ENCODE results near the gene RBM19.

Gene RBM19

DNA sequence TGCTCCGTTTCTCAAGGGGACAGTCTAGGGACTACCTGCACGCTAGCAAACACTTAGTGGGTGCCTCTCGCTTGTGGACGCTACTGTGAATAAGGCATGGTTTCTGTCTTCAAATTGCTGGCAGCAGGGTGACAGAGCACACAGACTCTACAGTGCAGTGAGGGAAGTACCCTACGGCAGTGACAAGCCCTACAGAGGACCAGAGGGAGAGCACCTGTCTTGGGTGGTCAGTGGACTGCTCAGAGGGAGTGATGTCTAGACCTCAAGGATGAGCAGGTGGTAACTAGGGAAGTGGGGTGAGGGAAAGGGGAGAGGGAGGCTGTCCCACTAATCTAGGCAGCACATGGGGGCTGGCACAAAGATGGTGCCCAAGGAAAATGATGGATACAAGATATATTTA lies 160.5 kb downstream of the RBM19 start:
- Histone ChIP-seq H3K4me1 (ENCODE audit: control insufficient read depth, low read length) (no peaks in the 10 kb centered on the region), H3K9me3 (ENCODE audit: control insufficient read depth, insufficient read depth, low read length) (no peaks in the 10 kb centered on the region), H3K4me2 (ENCODE audit: low read length) (no peak overlapping the region), H3K27me3 (ENCODE audit: control insufficient read depth, low read length) (no peaks in the 10 kb centered on the region), H3K9me2 (replicated peaks; ENCODE audit: control insufficient read depth, low read length) (no peaks in the 10 kb centered on the region), H3K27ac (ENCODE audit: low read depth, low read length) (no peak overlapping the region), H3K4me3 (ENCODE audit: low read length) (no peak overlapping the region), H3F3A (ENCODE audit: control insufficient read depth, insufficient read depth) (no peaks in the 10 kb centered on the region), H3K36me3 (ENCODE audit: control insufficient read depth, low read length) (no peaks in the 10 kb centered on the region), H4K20me1 (ENCODE audit: control insufficient read depth, insufficient read depth, low read depth, low read length) (no peaks in the 10 kb centered on the region), H3K79me2 (ENCODE audit: control insufficient read depth, low read length) (no peaks in the 10 kb centered on the region)
- TF ChIP-seq EZH2phosphoT487 (IDR thresholded peaks at IDR 0.05; ENCODE audit: borderline replicate concordance, low read length) (no peak), CTCF (IDR thresholded peaks at IDR 0.05; ENCODE audit: low read depth, low read length, poor library complexity, severe bottlenecking) (no peak)

DNA sequence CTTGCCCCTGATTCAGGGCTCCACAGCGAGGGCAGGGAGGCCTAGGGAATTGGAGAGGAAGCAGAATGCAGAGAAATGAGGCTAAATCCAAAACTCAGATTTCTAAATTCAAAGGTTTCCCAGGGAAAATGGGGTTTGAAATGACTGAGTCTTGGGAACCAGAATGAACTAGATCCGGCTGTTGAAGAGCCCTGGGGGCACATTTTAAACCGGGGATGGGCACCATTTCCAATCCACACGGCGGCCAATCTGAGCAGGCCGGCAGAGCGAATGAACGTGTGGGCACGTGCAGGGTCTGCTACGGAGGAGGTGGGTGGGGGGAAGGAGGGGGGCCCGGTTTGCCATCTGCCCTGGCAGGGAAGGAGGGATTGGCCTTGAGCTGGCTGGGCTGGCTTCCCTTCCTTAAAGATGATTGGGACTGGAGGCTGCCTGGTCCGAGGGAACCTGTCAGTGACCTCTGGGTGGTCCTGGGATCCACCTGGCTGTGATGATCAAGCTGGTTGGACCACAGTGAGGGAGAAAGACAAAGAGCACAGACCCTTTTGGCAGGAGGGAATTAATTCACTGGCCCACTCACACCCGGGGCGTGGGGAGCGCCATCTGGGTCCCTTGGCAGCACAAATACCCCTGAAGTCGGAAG lies 161.0 kb downstream of the RBM19 start:
- H3K36me3 ChIP-seq (ENCODE audit: control insufficient read depth, low read length) = no peaks in the 10 kb centered on the region
- H4K20me1 ChIP-seq (ENCODE audit: control insufficient read depth, insufficient read depth, low read depth, low read length) = no peaks in the 10 kb centered on the region
- H3K4me2 ChIP-seq (ENCODE audit: low read length) = no peak overlapping the region
- no peak overlapping the region for H3K4me3 ChIP-seq (ENCODE audit: low read length)
- H3K27ac ChIP-seq (ENCODE audit: low read depth, low read length) = no peak overlapping the region
- H3F3A ChIP-seq (ENCODE audit: control insufficient read depth, insufficient read depth) = no peaks in the 10 kb centered on the region
- H3K4me1 ChIP-seq (ENCODE audit: control insufficient read depth, low read length) = no peaks in the 10 kb centered on the region
- H3K79me2 ChIP-seq (ENCODE audit: control insufficient read depth, low read length) = no peaks in the 10 kb centered on the region
- no peaks in the 10 kb centered on the region for H3K9me2 ChIP-seq (replicated peaks; ENCODE audit: control insufficient read depth, low read length)
- H3K27me3 ChIP-seq (ENCODE audit: control insufficient read depth, low read length) = no peaks in the 10 kb centered on the region
- no peaks in the 10 kb centered on the region for H3K9me3 ChIP-seq (ENCODE audit: control insufficient read depth, insufficient read depth, low read length)
- TF ChIP-seq EZH2phosphoT487 (IDR thresholded peaks at IDR 0.05; ENCODE audit: borderline replicate concordance, low read length) (no peak), CTCF (IDR thresholded peaks at IDR 0.05; ENCODE audit: low read depth, low read length, poor library complexity, severe bottlenecking) (no peak)

GRCh38 chr12:113803759-113804140 lies 162.4 kb downstream of the RBM19 start:
- H3F3A ChIP-seq (ENCODE audit: control insufficient read depth, insufficient read depth) = no peaks in the 10 kb centered on the region
- no peaks in the 10 kb centered on the region for H3K9me2 ChIP-seq (replicated peaks; ENCODE audit: control insufficient read depth, low read length)
- H3K4me1 ChIP-seq (ENCODE audit: control insufficient read depth, low read length) = no peaks in the 10 kb centered on the region
- no peaks in the 10 kb centered on the region for H3K36me3 ChIP-seq (ENCODE audit: control insufficient read depth, low read length)
- no peak overlapping the region for H3K4me3 ChIP-seq (ENCODE audit: low read length)
- no peaks in the 10 kb centered on the region for H3K79me2 ChIP-seq (ENCODE audit: control insufficient read depth, low read length)
- H3K4me2 ChIP-seq (ENCODE audit: low read length) = no peak overlapping the region
- no peak overlapping the region for H3K27ac ChIP-seq (ENCODE audit: low read depth, low read length)
- H4K20me1 ChIP-seq (ENCODE audit: control insufficient read depth, insufficient read depth, low read depth, low read length) = no peaks in the 10 kb centered on the region
- H3K27me3 ChIP-seq (ENCODE audit: control insufficient read depth, low read length) = no peaks in the 10 kb centered on the region
- TF ChIP-seq EZH2phosphoT487 (IDR thresholded peaks at IDR 0.05; ENCODE audit: borderline replicate concordance, low read length) (no peak), CTCF (IDR thresholded peaks at IDR 0.05; ENCODE audit: low read depth, low read length, poor library complexity, severe bottlenecking) (no peak)
- H3K9me3 ChIP-seq (ENCODE audit: control insufficient read depth, insufficient read depth, low read length) = no peaks in the 10 kb centered on the region
